HepG2 (cell line): Measurements from ENCODE around the gene PCDHGB2. TPM values are rescaled to one million over a fixed set of nuclear protein-coding genes. Genes with fewer than 3 reads are reported as not detected.

Experiments
- BRD4 ChIP-seq: sonication (generic); formaldehyde crosslinking; IDR thresholded peaks from 2 replicates; pipeline ENCODE4 v1.4.0; 2020; ENCODE audit warnings: missing genetic modification reagents
- ELF3 ChIP-seq: IDR thresholded peaks from 2 replicates; pipeline ENCODE4 v1.6.1; 2016; ENCODE audit warnings: missing genetic modification reagents, missing compliant biosample characterization
- HMG20A ChIP-seq: IDR thresholded peaks from 2 replicates; pipeline ENCODE4 v1.6.1; 2016; ENCODE audit warnings: borderline replicate concordance
- NAIF1 ChIP-seq: sonication (generic); formaldehyde crosslinking; IDR thresholded peaks from 2 replicates; pipeline ENCODE4 v1.5.0; 2020; ENCODE audit warnings: mild to moderate bottlenecking, missing genetic modification reagents, borderline replicate concordance
- NFE2L2 ChIP-seq: fragments of 150-350 bp; IDR thresholded peaks from 2 replicates; pipeline ENCODE4 v1.6.1; 2014; ENCODE audit warnings: low read length
- POGZ ChIP-seq: sonication (generic); formaldehyde crosslinking; IDR thresholded peaks from 2 replicates; pipeline ENCODE4 v1.4.0; 2020; ENCODE audit warnings: mild to moderate bottlenecking, missing genetic modification reagents
- PRPF4 ChIP-seq: fragments of 200-400 bp; formaldehyde crosslinking; IDR thresholded peaks from 2 replicates; pipeline ENCODE4 v1.6.1; 2016; ENCODE audit warnings: low read length, low read depth; ENCODE audit not compliant: poor library complexity, severe bottlenecking
- SALL1 ChIP-seq: sonication (generic); formaldehyde crosslinking; IDR thresholded peaks from 2 replicates; pipeline ENCODE4 v1.8.0; 2022; ENCODE audit warnings: mild to moderate bottlenecking, missing genetic modification reagents
- SOX5 ChIP-seq: IDR thresholded peaks from 2 replicates; pipeline ENCODE4 v1.6.1; 2016; ENCODE audit warnings: borderline replicate concordance
- ZNF12 ChIP-seq: sonication (generic); formaldehyde crosslinking; IDR thresholded peaks from 2 replicates; pipeline ENCODE4 v1.5.0; 2020; ENCODE audit warnings: missing genetic modification reagents
- ZNF33B ChIP-seq: sonication (generic); formaldehyde crosslinking; IDR thresholded peaks from 2 replicates; pipeline ENCODE4 v1.5.1; 2020; ENCODE audit warnings: mild to moderate bottlenecking, missing genetic modification reagents
- ZNF383 ChIP-seq: sonication (generic); formaldehyde crosslinking; IDR thresholded peaks from 2 replicates; pipeline ENCODE4 v1.4.0; 2020; ENCODE audit warnings: missing genetic modification reagents, mild to moderate bottlenecking, borderline replicate concordance
- ZNF441 ChIP-seq: sonication (generic); formaldehyde crosslinking; IDR thresholded peaks from 2 replicates; pipeline ENCODE4 v1.7.0; 2021; ENCODE audit warnings: missing genetic modification reagents, borderline replicate concordance
- ZNF501 ChIP-seq: sonication (generic); formaldehyde crosslinking; IDR thresholded peaks from 2 replicates; pipeline ENCODE4 v1.5.1; 2020; ENCODE audit warnings: mild to moderate bottlenecking, moderate library complexity, missing genetic modification reagents
- ZNF543 ChIP-seq: sonication (generic); formaldehyde crosslinking; IDR thresholded peaks from 2 replicates; pipeline ENCODE4 v1.4.0; 2020; ENCODE audit warnings: mild to moderate bottlenecking, missing genetic modification reagents
- ZNF766 ChIP-seq: sonication (generic); formaldehyde crosslinking; IDR thresholded peaks from 2 replicates; pipeline ENCODE4 v1.5.0; 2020; ENCODE audit warnings: missing genetic modification reagents, borderline replicate concordance
- polyA plus RNA-seq, 8 experiments: library from polyadenylated mRNA; depleted of rRNA in 3 of 8; stranded (reverse) in 7 of 8; unstranded in 1 of 8; fragments of >200 nt; fragmentation: Illumina TruSeq in 4 of 8; extraction: Trizol in 4 of 8; gene quantifications; 2 replicates each; pipeline versions ENCODE4 v1.2.1 to v1.2.3, GENCODE V29; 2011 to 2016; ENCODE audit warnings: low read depth in 4 of 8, missing spikeins in 1 of 8, mixed read lengths in 1 of 8; ENCODE audit not compliant: insufficient read depth in 1 of 8
- total RNA-seq, 5 experiments: library from RNA; depleted of rRNA; stranded (reverse); fragments of >200 nt; fragmentation: Illumina TruSeq; extraction: Trizol; gene quantifications; 2 replicates each; pipeline ENCODE4 v1.2.3, GENCODE V29; 2016; ENCODE audit warnings: low read depth in 1 of 5
- TF ChIP-seq, protein P1 (sequence below): sonication (generic); formaldehyde crosslinking; IDR thresholded peaks from 2 replicates; pipeline ENCODE4 v1.4.0; 2020; ENCODE audit warnings: missing genetic modification reagents, borderline replicate concordance
- TF ChIP-seq, protein P2 (sequence below): sonication (generic); formaldehyde crosslinking; IDR thresholded peaks from 2 replicates; pipeline ENCODE4 v1.4.0; 2020; ENCODE audit warnings: missing genetic modification reagents
- TF ChIP-seq, protein P3 (sequence below): sonication (generic); formaldehyde crosslinking; IDR thresholded peaks from 2 replicates; pipeline ENCODE4 v1.9.0; 2022; ENCODE audit warnings: low read depth, missing genetic modification reagents

Gene PCDHGB2
- total and polyA plus RNA-seq, 2 of the 13 experiments (the other 11 are each of a cell fraction or from before 2014, with no cell fraction given) = 0.64 to 0.82 TPM

DNA sequence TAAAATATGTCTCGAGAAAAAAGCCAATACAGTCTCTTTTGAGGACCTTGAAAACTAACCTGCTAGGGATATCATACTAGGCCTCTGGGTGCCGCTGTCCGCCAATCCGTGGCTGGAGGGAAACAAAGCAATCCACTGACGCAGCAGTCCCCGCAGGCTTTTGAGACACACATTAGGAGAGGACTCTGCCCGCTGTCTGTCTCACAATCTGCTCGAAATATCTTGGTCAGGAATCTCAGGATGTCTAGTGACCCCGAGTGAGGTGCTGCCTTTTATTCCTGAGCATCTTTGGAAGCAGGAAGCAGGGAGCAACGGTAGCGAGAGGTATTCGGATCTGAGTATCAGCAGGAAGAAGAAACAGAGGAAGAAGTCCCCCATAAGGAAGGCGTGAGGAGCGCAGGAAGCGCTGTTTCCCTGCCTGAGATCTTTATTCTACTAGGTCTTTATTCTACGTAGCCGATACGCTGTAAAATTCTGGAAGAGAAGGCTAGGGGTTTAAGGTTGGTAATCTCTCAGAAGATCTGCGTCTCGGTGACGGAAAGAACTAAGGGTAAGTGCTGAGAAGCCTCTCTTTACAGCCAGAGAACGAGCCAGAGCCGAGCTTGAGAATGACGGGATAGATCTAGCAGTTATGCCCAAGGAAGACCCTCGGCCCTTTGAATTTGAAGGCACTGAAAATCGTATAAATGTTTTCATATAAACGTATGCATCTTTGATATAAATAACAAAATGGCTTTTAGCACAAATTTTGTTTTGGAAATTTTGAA lies 33.5 kb upstream of the PCDHGB2 start (continued):
- TF ChIP-seq ZNF441 (CRISPR knock-in tag) (no peak), ZNF766 (CRISPR knock-in tag) (no peak), ZNF501 (CRISPR knock-in tag) (0 out of 2 replicates have a peak, but pooled peaks have one; percentile 39), ZNF12 (CRISPR knock-in tag) (no peak), POGZ (CRISPR knock-in tag) (no peak), NFE2L2 (no peak), HMG20A (CRISPR knock-in tag) (no peak), ZNF543 (CRISPR knock-in tag) (no peak), ZNF383 (CRISPR knock-in tag) (no peak), BRD4 (CRISPR knock-in tag) (no peak), SALL1 (CRISPR knock-in tag) (peak; percentile 41; the same call in 1 of the 2 replicates), PRPF4 (no peak), ELF3 (CRISPR knock-in tag) (no peak), ZNF33B (no peak), SOX5 (CRISPR knock-in tag) (no peak), NAIF1 (CRISPR knock-in tag) (no peak)
- TF ChIP-seq, protein P1, sequence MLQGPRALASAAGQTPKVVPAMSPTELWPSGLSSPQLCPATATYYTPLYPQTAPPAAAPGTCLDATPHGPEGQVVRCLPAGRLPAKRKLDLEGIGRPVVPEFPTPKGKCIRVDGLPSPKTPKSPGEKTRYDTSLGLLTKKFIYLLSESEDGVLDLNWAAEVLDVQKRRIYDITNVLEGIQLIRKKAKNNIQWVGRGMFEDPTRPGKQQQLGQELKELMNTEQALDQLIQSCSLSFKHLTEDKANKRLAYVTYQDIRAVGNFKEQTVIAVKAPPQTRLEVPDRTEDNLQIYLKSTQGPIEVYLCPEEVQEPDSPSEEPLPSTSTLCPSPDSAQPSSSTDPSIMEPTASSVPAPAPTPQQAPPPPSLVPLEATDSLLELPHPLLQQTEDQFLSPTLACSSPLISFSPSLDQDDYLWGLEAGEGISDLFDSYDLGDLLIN = no peak
- TF ChIP-seq, protein P2, sequence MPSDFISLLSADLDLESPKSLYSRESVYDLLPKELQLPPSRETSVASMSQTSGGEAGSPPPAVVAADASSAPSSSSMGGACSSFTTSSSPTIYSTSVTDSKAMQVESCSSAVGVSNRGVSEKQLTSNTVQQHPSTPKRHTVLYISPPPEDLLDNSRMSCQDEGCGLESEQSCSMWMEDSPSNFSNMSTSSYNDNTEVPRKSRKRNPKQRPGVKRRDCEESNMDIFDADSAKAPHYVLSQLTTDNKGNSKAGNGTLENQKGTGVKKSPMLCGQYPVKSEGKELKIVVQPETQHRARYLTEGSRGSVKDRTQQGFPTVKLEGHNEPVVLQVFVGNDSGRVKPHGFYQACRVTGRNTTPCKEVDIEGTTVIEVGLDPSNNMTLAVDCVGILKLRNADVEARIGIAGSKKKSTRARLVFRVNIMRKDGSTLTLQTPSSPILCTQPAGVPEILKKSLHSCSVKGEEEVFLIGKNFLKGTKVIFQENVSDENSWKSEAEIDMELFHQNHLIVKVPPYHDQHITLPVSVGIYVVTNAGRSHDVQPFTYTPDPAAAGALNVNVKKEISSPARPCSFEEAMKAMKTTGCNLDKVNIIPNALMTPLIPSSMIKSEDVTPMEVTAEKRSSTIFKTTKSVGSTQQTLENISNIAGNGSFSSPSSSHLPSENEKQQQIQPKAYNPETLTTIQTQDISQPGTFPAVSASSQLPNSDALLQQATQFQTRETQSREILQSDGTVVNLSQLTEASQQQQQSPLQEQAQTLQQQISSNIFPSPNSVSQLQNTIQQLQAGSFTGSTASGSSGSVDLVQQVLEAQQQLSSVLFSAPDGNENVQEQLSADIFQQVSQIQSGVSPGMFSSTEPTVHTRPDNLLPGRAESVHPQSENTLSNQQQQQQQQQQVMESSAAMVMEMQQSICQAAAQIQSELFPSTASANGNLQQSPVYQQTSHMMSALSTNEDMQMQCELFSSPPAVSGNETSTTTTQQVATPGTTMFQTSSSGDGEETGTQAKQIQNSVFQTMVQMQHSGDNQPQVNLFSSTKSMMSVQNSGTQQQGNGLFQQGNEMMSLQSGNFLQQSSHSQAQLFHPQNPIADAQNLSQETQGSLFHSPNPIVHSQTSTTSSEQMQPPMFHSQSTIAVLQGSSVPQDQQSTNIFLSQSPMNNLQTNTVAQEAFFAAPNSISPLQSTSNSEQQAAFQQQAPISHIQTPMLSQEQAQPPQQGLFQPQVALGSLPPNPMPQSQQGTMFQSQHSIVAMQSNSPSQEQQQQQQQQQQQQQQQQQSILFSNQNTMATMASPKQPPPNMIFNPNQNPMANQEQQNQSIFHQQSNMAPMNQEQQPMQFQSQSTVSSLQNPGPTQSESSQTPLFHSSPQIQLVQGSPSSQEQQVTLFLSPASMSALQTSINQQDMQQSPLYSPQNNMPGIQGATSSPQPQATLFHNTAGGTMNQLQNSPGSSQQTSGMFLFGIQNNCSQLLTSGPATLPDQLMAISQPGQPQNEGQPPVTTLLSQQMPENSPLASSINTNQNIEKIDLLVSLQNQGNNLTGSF (CRISPR knock-in tag) = no peak
- TF ChIP-seq, protein P3, sequence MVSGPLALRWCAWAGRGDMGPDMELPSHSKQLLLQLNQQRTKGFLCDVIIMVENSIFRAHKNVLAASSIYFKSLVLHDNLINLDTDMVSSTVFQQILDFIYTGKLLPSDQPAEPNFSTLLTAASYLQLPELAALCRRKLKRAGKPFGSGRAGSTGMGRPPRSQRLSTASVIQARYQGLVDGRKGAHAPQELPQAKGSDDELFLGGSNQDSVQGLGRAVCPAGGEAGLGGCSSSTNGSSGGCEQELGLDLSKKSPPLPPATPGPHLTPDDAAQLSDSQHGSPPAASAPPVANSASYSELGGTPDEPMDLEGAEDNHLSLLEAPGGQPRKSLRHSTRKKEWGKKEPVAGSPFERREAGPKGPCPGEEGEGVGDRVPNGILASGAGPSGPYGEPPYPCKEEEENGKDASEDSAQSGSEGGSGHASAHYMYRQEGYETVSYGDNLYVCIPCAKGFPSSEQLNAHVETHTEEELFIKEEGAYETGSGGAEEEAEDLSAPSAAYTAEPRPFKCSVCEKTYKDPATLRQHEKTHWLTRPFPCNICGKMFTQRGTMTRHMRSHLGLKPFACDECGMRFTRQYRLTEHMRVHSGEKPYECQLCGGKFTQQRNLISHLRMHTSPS = no peak
